Effector memory CD8-positive, alpha-beta T cell (primary cell): ENCODE data around the gene SPAG6.

Source experiments
- ATAC-seq: fragments of 150-1000 bp; cut with Tn5 transposase; replicated peaks from 2 replicates; pipeline ENCODE4 v1.10.0; 2021; ENCODE audit warnings: mild to moderate bottlenecking, moderate library complexity
- DNase-seq, 3 experiments: peaks; one replicate each; pipeline ENCODE4 v3.0.0; 2021
- H3K27ac Mint-ChIP-seq, 2 donors: one replicate each; pipeline ENCODE4 v1.8.0; 2022; ENCODE audit warnings: mild to moderate bottlenecking in 2 of 2, mixed read lengths in 2 of 2, moderate library complexity in 2 of 2
- H3K27me3 Mint-ChIP-seq, 2 donors: one replicate each; pipeline ENCODE4 v1.8.0; 2022; ENCODE audit warnings: mixed read lengths in 2 of 2
- H3K36me3 Mint-ChIP-seq: one replicate; pipeline ENCODE4 v1.8.0; 2022; ENCODE audit warnings: mild to moderate bottlenecking, moderate library complexity, mixed read lengths; ENCODE audit not compliant: insufficient read depth
- H3K4me1 Mint-ChIP-seq, 2 donors: one replicate each; pipeline ENCODE4 v1.8.0; 2022; ENCODE audit warnings: low read depth in 2 of 2, mixed read lengths in 2 of 2
- H3K4me3 Mint-ChIP-seq, 2 donors: one replicate each; pipeline ENCODE4 v1.8.0; 2022; ENCODE audit warnings: mild to moderate bottlenecking in 2 of 2, mixed read lengths in 2 of 2, moderate library complexity in 2 of 2
- H3K9me3 Mint-ChIP-seq, 2 donors: one replicate each; pipeline ENCODE4 v1.8.0; 2022; ENCODE audit warnings: mixed read lengths in 2 of 2

SPAG6 gene

DNA sequence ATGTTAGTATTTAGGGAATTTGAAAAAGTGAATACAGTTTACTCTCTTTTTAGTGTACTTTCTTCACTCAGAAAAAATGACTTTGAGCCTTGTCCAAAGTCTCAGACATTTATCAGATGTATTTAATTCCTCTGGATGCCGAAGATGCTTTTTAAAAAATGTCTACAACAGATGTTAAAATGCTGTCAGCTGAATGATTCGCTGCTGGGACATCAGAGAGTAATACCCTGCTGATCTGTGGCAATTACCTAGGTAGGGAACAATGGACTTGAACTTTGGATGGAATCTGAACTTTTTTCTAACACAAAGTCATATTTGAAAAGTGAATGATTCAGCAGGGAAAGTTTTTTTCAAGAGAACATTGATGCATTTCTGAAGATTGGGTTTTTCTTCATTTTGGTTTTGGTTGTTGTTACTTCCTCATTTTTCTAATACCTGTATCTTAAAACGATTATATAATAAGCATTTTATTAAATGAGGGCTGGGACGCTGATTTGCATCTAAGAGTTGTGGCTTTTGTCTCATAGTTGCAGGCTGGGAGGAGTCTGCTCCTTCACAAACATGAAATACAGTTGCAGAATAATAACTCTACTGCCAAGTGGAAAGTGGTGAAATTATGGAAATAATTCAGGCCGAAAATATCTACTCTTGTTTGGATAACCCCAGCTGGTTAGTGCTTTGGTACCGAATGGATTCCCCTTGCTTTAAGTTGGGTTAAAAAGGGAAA lies 98.0 kb downstream of the SPAG6 start:
- no peak overlapping the region for H3K4me3 Mint-ChIP-seq
- H3K27me3 Mint-ChIP-seq, result peaks cover 11 to 15% of the 10 kb centered on the region in 2 donors
- H3K36me3 Mint-ChIP-seq, result no peaks in the 10 kb centered on the region
- H3K4me1 Mint-ChIP-seq, result peaks cover 11 to 18% of the 10 kb centered on the region in 2 donors
- no peaks in the 10 kb centered on the region for H3K9me3 Mint-ChIP-seq
- no peak for DNase-seq
- no peak overlapping the region for H3K27ac Mint-ChIP-seq
- ATAC-seq, result no peak

DNA sequence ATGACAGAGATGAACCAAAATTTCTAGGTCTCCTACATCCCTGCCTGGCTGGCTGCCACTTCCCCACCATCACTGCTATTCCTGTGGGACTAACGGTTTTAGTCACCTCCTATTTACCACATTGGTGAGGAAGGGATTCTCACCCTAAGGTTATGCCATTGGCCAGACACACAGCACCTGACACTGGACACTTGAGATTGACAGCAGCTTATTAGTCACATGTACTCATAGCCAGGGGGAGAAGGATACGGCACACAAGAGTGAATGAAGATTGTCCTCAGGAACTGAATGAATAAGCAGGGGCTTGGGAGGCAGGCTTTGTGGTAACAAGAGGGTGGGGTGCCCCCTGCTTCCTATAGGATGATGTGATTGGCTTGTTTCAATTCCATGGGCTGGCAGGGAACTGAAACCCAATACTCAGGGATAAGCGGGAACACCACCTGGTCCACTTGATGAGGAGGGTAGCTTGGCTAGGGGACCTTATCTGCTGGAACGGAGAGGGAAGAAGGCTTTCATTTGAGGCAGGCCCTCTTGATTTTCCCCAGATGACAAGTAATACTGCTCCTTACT lies 99.0 kb downstream of the SPAG6 start:
- Mint-ChIP-seq H3K27me3 (peaks cover 15 to 25% of the 10 kb centered on the region in 2 donors), H3K36me3 (no peaks in the 10 kb centered on the region), H3K9me3 (no peaks in the 10 kb centered on the region), H3K4me3 (no peak overlapping the region), H3K27ac (no peak overlapping the region), H3K4me1 (peaks cover 5 to 9% of the 10 kb centered on the region in 2 donors)
- ATAC-seq (no peak), DNase-seq (no peak)

DNA sequence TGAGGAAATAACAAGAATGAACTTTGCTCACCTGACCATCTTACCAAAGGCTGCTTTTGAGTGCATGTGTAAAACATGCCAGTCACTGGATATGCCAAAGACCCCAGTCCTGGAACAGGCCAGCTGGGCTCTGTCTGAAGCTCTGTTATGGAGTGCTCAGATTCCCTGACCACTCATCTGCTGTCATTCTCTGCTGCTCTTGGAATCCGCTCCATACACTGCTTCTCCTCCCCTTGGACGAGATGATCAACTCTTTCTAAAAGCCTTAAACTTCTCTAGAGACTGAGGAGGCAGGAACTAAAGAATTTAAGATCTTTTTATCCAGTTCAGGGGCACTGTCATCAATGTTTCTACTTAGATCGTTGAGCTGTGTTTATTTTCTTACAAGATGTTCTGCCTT lies 100.2 kb downstream of the SPAG6 start:
- ATAC-seq (no peak), DNase-seq (no peak)
- peaks cover 0 to 3% of the 10 kb centered on the region in 2 donors for H3K4me1 Mint-ChIP-seq
- peaks cover 20 to 35% of the 10 kb centered on the region in 2 donors for H3K27me3 Mint-ChIP-seq
- no peaks in the 10 kb centered on the region for H3K36me3 Mint-ChIP-seq
- H3K9me3 Mint-ChIP-seq, result no peaks in the 10 kb centered on the region
- no peak overlapping the region for H3K27ac Mint-ChIP-seq
- no peak overlapping the region for H3K4me3 Mint-ChIP-seq

DNA sequence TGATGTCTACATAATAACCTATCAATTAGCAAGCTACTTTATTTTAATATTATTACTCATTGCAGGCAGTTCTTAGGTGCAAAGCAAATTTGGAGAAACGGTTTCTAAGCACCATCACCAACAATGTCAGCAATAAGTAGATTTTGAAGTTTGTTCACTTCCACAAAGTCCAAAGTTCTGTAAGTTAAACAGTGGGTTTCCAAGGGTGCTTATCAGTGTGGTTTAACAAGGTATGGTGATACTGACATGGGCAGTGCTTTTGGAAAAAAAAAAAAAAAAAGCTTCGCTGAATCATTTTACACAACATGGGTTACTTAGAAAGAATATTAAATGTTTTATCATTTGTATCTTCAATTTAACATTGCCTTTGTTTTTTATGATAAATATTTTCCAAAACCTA lies 101.8 kb downstream of the SPAG6 start:
- Mint-ChIP-seq H3K36me3 (no peaks in the 10 kb centered on the region), H3K27me3 (peaks cover 20 to 41% of the 10 kb centered on the region in 2 donors), H3K27ac (no peak overlapping the region), H3K4me3 (no peak overlapping the region), H3K9me3 (no peaks in the 10 kb centered on the region), H3K4me1 (peaks cover 0 to 3% of the 10 kb centered on the region in 2 donors)
- ATAC-seq (no peak), DNase-seq (no peak)

DNA sequence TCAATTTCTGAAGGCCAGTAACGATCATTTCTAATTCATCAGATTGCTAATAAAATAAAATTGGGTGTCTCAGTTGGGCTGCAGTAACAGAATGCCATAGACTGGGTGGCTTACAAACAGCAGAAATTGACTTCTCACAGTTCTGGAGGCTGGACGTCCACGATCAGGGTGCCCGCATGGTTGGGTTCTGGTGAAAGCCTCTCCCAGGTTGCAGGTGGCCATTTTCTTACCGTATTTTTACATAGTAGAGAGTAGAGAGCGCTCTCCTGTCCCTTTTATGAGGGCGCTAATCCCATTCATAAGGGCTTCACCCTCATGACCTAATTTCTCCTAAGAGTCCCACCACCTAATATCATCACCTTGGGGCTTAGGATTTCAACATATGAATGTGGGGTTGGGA lies 106.0 kb downstream of the SPAG6 start:
- Mint-ChIP-seq H3K27ac (no peak overlapping the region), H3K36me3 (no peaks in the 10 kb centered on the region), H3K4me3 (no peak overlapping the region), H3K4me1 (peaks cover 2 to 3% of the 10 kb centered on the region in 2 donors), H3K27me3 (peaks cover 17 to 30% of the 10 kb centered on the region in 2 donors), H3K9me3 (no peaks in the 10 kb centered on the region)
- DNase-seq (no peak), ATAC-seq (no peak)

DNA sequence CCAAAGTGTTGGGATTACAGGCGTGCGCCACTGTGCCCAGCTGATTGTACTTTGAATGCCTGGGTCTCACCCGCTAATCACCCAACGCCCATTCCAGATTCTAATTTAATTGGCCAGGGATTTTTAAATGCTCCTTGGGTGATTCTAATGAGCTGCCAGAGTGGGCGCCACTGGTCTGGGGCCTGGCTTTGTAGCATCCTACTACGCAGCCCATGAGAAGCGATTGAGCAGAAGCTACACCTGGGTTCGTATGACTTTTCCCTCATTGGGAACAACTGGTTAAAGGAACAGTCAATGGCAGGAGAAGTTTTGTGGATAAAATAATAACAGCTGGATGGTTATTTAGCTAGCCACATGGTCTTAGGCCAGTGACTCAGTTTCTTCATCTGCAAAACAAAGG lies 108.0 kb downstream of the SPAG6 start:
- H3K27ac Mint-ChIP-seq, result no peak overlapping the region
- peaks cover 14 to 26% of the 10 kb centered on the region in 2 donors for H3K27me3 Mint-ChIP-seq
- peaks cover 1 to 2% of the 10 kb centered on the region in 2 donors for H3K4me1 Mint-ChIP-seq
- no peaks in the 10 kb centered on the region for H3K36me3 Mint-ChIP-seq
- H3K9me3 Mint-ChIP-seq, result no peaks in the 10 kb centered on the region
- ATAC-seq (no peak), DNase-seq (no peak)
- H3K4me3 Mint-ChIP-seq, result no peak overlapping the region

DNA sequence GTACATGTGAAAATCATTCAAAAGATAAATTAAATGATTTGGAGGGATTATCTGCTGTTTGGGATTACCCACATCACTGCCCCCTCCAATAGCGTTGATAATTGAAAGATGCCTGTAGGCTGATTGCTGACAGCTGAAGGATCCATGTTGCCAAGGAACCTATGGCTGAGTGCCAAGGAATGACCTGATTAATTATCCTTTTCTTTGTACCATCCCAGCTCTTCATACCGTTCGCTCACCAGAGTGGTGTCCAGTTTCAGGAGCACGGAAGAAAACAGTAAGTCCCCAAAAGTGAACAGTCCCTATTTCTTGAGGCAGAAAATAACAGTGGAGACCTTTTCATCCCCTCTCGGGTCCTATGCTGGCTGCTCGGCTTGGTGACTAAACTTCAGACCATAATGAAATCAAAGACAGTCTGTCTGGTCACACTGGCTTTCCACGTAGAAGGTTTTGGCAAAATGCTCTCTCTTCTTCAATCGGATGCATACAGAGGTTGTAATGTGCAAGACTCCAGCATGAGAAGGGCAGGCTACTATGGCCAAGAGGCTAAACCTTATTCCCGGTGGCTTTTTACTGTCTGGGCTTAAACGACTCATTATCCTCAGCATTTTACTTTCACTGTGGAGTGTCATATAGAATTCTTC lies 108.8 kb downstream of the SPAG6 start:
- Mint-ChIP-seq H3K4me1 (peaks cover 0 to 2% of the 10 kb centered on the region in 2 donors), H3K9me3 (no peaks in the 10 kb centered on the region), H3K27ac (no peak overlapping the region), H3K27me3 (peaks cover 11 to 18% of the 10 kb centered on the region in 2 donors), H3K36me3 (no peaks in the 10 kb centered on the region), H3K4me3 (no peak overlapping the region)
- DNase-seq (no peak), ATAC-seq (no peak)

DNA sequence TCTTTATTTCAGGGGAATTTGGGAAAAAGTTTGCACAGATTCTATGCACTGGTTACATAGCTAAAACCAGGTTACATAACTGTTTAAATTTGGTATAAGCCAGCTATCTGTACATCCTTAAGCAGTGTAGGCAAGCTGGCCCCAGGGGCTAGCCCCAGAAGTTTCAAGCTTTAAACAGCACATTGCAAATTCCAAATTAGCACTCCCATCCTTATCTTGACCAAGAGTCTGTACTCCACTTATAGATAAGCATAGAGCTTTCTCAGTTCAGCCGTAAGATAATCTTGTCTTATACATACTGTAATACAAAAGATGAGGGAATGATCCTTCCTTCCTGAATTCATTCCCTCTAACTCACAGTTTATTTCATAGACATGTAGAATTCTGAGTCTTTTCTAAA lies 109.3 kb downstream of the SPAG6 start:
- H3K27me3 Mint-ChIP-seq, result peaks cover 9 to 12% of the 10 kb centered on the region in 2 donors
- ATAC-seq, result no peak
- no peak overlapping the region for H3K4me3 Mint-ChIP-seq
- DNase-seq, result no peak
- H3K27ac Mint-ChIP-seq, result no peak overlapping the region
- no peaks in the 10 kb centered on the region for H3K9me3 Mint-ChIP-seq
- H3K36me3 Mint-ChIP-seq, result no peaks in the 10 kb centered on the region
- H3K4me1 Mint-ChIP-seq, result peaks cover 0 to 2% of the 10 kb centered on the region in 2 donors

DNA sequence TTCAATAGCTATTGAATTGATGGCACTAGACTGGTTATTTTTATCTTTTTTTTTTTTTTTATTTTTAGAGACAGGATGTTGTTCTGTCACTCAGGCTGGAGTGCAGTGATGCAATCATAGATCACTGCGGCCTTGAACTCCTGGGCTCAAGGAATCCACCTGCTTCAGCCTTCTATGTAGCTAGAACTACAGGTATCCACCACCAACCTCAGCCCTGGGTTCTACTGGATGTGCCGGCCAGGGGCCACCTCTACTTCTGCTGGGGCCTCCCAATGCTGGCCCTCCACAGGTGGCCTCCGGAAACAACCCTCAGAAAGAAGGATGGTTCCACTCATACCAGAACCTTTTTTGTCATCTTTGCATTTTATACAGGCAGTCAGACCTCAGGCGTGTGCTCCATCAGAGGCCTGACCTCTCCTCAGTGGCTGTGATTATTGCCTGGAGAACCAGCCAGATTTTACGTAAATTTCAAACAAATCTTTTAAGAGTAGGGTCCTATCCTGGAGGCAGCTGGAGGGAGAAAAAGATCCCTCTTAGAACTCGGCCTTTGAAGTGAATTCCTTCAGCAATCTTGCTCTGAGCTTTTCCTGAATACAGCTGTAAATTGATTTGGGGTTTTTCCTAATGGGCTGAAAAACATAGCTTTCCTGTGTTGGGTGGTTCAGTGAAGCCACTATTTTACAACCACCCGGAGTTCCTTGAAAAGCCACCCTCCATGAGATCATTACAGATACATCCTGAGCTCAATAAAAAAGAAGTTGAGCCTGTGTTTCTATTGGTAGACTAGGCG lies 110.0 kb downstream of the SPAG6 start:
- no peaks in the 10 kb centered on the region for H3K36me3 Mint-ChIP-seq
- peaks cover 0 to 2% of the 10 kb centered on the region in 2 donors for H3K4me1 Mint-ChIP-seq
- DNase-seq (no peak), ATAC-seq (no peak)
- H3K4me3 Mint-ChIP-seq, result no peak overlapping the region
- peaks cover 5 to 8% of the 10 kb centered on the region in 2 donors for H3K27me3 Mint-ChIP-seq
- H3K27ac Mint-ChIP-seq, result no peak overlapping the region
- H3K9me3 Mint-ChIP-seq, result no peaks in the 10 kb centered on the region

DNA sequence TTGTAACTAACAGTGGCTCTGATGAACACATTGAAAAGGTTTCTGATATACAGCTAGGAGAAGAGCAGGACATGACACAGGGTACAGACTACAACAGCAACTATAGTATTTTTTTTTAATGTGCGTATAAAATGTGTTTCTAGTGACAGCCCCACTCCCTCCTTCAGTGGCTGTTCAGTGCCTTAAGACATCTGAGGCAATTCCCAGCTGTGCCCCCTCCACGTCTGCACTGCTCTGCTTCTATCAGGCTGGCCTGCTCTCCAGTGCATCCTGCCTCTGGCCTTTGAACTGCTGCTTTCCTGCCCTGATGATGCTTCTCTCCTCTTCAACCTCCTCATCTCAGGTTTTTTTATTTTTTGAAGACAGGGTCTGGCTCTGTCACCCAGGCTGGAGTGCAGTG lies 111.2 kb downstream of the SPAG6 start:
- Mint-ChIP-seq H3K4me3 (no peak overlapping the region), H3K27ac (no peak overlapping the region), H3K4me1 (peaks cover 0 to 2% of the 10 kb centered on the region in 2 donors), H3K27me3 (peaks cover 10 to 11% of the 10 kb centered on the region in 2 donors), H3K9me3 (no peaks in the 10 kb centered on the region), H3K36me3 (no peaks in the 10 kb centered on the region)
- DNase-seq, result no peak
- no peak for ATAC-seq

DNA sequence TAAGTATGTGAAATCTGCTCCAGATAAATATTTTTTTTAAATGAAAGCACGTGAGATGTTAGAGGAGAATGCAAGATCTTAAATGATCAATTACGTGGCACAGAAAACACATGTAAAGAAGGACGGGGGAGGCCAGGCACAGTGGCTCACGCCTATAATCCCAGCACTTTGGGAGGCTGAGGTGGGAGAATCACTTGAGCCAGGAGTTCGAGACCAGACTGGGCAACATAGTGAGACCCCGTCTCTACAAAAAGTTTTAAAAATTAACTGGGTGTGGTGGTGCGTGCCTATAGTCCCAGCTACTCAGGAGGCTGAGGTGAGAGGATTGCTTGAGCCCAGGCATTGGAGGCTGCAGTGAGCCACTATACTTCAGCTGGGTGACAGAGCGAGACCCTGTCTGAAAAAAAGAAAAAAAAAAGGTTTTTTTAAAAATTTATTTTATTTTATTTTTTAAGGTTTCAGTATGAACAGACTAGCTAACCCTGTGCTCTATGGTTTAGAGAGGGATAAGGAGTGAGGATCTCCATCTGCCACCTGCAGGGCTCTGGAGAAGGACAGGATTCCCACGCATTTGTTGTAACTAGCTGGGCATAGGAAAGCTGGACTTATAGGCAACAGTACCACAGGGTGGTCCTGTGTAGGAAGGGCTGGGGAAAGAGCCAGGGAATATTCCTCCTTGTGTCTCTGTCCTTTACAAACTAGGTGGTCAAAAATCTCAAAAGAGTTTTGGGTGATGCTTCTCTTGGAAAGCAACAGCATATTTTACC lies 113.2 kb downstream of the SPAG6 start:
- Mint-ChIP-seq H3K9me3 (no peaks in the 10 kb centered on the region), H3K27me3 (peaks cover 7 to 10% of the 10 kb centered on the region in 2 donors), H3K4me3 (no peak overlapping the region), H3K27ac (no peak overlapping the region), H3K4me1 (peaks cover 0 to 2% of the 10 kb centered on the region in 2 donors), H3K36me3 (no peaks in the 10 kb centered on the region)
- no peak for DNase-seq
- ATAC-seq, result no peak

DNA sequence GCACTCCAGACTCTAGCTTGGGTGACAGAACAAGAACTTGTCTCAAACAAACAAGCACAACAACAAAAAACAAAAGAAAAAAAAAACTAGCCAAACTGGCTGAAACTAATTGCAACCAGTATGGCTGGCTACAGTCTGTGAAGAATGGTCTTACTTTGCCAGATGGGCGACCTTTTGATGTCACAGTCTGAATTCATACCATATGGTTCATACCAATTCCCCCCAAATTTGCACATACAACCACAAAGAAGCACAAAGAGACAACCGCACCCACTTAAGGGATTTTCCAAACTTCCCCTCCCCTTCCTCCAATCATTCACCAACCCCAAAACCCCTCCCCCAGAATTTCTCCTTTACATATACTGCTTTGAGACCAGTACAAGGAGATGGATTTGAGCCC lies 114.2 kb downstream of the SPAG6 start:
- no peak for DNase-seq
- no peak overlapping the region for H3K4me3 Mint-ChIP-seq
- no peak overlapping the region for H3K27ac Mint-ChIP-seq
- H3K27me3 Mint-ChIP-seq, result peaks cover 6 to 7% of the 10 kb centered on the region in 2 donors
- no peaks in the 10 kb centered on the region for H3K9me3 Mint-ChIP-seq
- H3K4me1 Mint-ChIP-seq, result peaks cover 2 to 4% of the 10 kb centered on the region in 2 donors
- no peaks in the 10 kb centered on the region for H3K36me3 Mint-ChIP-seq
- ATAC-seq, result no peak

DNA sequence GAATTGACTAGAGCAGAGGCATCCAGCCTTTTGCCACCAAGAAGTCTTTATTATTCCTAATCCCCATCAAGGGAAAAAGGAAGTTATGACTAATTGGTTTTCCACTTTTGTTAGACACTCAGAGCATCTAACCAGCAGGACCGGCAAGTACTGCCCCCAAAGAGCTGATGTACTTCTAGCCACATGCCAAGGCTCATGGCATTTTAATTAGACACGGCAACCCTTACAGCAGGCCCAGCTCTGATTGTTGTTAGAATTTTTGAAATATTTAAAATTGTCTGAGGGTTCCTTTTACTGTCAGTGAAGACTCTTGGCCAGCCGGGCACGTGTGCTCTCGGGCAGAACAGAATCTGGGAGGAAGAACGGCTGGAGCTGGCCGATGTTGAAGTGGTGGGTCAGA lies 114.8 kb downstream of the SPAG6 start:
- ATAC-seq (no peak), DNase-seq (no peak)
- Mint-ChIP-seq H3K27ac (no peak overlapping the region), H3K27me3 (peaks cover 6 to 7% of the 10 kb centered on the region in 2 donors), H3K36me3 (no peaks in the 10 kb centered on the region), H3K4me3 (no peak overlapping the region), H3K9me3 (no peaks in the 10 kb centered on the region), H3K4me1 (peaks cover 1 to 4% of the 10 kb centered on the region in 2 donors)
